Activated CD4-positive, alpha-beta memory T cell treated with anti-CD3 and anti-CD28 coated beads for 36 hours (primary cell): ENCODE data around the gene MPV17L. TPM values are rescaled to one million over a fixed set of nuclear protein-coding genes. Genes with fewer than 3 reads are reported as not detected.
"Not testable (repeated sequence)": the region's sequence is repeated elsewhere in the genome, so short reads cannot be mapped to it uniquely, and the experiment has no call there.

Experiments
- CTCF ChIA-PET: fragments of 350-600 bp; sonication (Branson Sonifier 250); formaldehyde crosslinking; loops from one replicate; lab custom pipeline; 2021; ENCODE audit warnings: antibody characterized with exemption, inconsistent platforms; lab: Charles Lee
- POLR2A ChIA-PET: fragments of 350-600 bp; sonication (Branson Sonifier 250); formaldehyde crosslinking; loops from one replicate; lab custom pipeline; 2021; ENCODE audit warnings: antibody characterized with exemption; lab: Charles Lee
- DNase-seq: peaks from one replicate; pipeline ENCODE4 v3.0.0-alpha.2; 2020
- H3K27ac Mint-ChIP-seq: one replicate; pipeline ENCODE4 v1.8.0; 2021; ENCODE audit warnings: mixed read lengths
- H3K27me3 Mint-ChIP-seq: one replicate; pipeline ENCODE4 v1.8.0; 2021; ENCODE audit warnings: mixed read lengths
- H3K36me3 Mint-ChIP-seq: one replicate; pipeline ENCODE4 v1.8.0; 2021; ENCODE audit warnings: mixed read lengths
- H3K4me1 Mint-ChIP-seq: one replicate; pipeline ENCODE4 v1.8.0; 2021; ENCODE audit warnings: low read depth, mixed read lengths
- H3K4me3 Mint-ChIP-seq: one replicate; pipeline ENCODE4 v1.8.0; 2021; ENCODE audit warnings: mild to moderate bottlenecking, mixed read lengths
- H3K9me3 Mint-ChIP-seq: one replicate; pipeline ENCODE4 v1.8.0; 2021; ENCODE audit warnings: mixed read lengths
- intact Hi-C: fragments of 100-400 bp; cut with micrococcal nuclease; formaldehyde crosslinking; loops from one replicate; pipeline ENCODE4 v1.15.1; 2023
- total RNA-seq, 2 experiments: library from RNA; stranded (reverse); gene quantifications; one replicate each; pipeline ENCODE4 v1.2.3, GENCODE V29; 2021

MPV17L gene
- total RNA-seq, 2 experiments from 2014 or later, result not detected

DNA sequence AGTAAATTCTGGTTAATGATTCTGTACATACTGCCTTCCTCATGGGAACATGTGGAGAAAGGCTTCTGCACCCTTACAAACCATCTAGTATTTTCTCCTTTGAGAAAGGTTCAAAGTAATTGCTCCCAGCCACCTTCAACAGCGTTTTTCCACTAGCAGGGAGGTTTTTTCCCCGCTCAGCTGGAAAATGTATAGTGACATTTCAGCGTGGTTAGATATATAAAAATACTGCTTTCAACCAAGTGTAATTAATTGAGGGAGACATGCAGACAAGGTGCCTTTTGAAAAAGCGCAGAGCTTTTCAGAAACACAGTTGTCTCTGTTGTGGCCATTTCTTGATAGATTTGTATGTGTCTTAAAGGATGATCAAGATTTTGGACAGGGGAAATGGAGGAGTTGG, 44.0 kb downstream of the MPV17L start:
- POLR2A ChIA-PET, result no interaction called here
- Mint-ChIP-seq H3K4me3 (no peak overlapping the region), H3K27ac (no peak overlapping the region)

DNA sequence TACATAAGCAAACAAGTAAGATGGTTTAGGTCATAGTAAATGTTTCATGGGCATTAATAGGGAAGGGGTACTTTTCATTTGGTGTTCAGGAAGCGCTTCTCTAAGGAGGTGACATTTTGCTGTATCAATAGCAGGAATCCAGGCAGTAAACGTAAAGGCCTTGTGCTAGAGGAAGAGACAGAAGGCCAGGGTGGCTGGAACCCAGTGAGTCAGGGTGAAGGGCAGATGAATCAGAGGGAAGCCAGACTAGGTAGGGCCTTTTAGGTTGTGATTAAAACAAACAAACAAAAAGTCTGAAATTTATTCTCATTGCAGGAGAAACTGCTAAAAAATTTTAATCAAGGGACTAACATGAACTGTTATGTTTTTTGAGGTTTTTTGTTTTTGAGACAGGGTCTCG, 45.3 kb downstream of the MPV17L start:
- no peak overlapping the region for H3K27ac Mint-ChIP-seq
- peaks cover 3% of the 10 kb centered on the region for H3K36me3 Mint-ChIP-seq
- ChIA-PET CTCF (no interaction called here), POLR2A (no interaction called here)
- peaks cover 13% of the 10 kb centered on the region for H3K9me3 Mint-ChIP-seq
- H3K27me3 Mint-ChIP-seq, result peaks cover 1% of the 10 kb centered on the region
- H3K4me1 Mint-ChIP-seq, result peaks cover 3% of the 10 kb centered on the region
- no peak overlapping the region for H3K4me3 Mint-ChIP-seq
- intact Hi-C loops, result no loop called here
- no peak for DNase-seq

More for the DNA sequence above, 44.0 kb downstream of the MPV17L start:
- intact Hi-C loops, result loop anchor here (10.0 kb wide), 1 partner anchor 265 kb away; no protein-coding TSS in a partner anchor
- Mint-ChIP-seq H3K4me1 (peaks cover 12% of the 10 kb centered on the region), H3K36me3 (peaks cover 3% of the 10 kb centered on the region), H3K9me3 (peaks cover 3% of the 10 kb centered on the region), H3K27me3 (peaks cover 11% of the 10 kb centered on the region)
- DNase-seq, result no peak
- CTCF ChIA-PET, result no interaction called here

DNA sequence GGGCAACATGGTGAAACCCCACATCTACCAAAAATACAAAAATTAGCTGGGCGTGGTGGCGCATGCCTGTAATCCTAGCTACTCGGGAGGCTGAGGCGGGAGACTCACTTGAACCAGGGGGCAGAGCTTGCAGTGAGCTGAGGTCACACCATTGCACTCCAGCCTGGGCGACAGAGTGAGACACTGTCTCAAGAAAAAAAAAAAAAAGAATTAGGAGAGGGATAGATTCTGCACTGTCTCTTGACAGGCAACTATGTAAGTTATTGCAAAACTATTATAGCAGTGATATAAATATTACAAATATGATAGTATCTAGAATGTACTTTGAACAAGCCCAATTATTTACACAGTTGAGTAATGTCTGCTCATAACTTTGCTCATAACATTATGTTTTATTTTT, 46.6 kb downstream of the MPV17L start:
- peaks cover 13% of the 10 kb centered on the region for H3K9me3 Mint-ChIP-seq

DNA sequence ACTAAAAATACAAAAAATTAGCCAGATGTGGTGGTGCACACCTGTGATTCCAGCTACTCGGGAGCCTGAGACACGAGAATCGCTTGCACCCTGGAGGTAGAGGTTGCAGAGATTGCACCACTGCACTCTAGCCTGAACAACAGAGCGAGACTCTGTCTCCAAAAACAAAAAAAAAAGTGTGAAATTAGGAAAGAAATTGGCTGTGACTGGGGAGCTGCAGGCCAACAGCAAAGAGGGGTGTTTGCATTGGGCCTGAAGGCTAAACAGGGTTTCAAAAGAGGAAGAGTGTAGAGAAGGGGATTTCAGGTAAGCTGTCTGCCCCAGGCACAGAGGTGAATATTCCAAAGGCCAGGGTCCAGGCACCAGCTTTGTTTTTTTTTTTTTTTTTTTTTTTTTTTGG, 48.2 kb downstream of the MPV17L start:
- Mint-ChIP-seq H3K4me1 (peaks cover 2% of the 10 kb centered on the region), H3K27me3 (no peaks in the 10 kb centered on the region), H3K9me3 (peaks cover 13% of the 10 kb centered on the region), H3K36me3 (peaks cover 3% of the 10 kb centered on the region), H3K27ac (no peak overlapping the region), H3K4me3 (no peak overlapping the region)
- DNase-seq, result no peak
- CTCF ChIA-PET, result no interaction called here
- POLR2A ChIA-PET, result interaction anchor here (0.6 to 1.2 kb wide), 3 partner anchors 27 to 116 kb away, joined by 3 to 6 read pairs (median 3); no protein-coding TSS in a partner anchor
- intact Hi-C loops, result no loop called here

More for the DNA sequence above, 46.6 kb downstream of the MPV17L start:
- H3K4me1 Mint-ChIP-seq, CTCF ChIA-PET, H3K4me3 Mint-ChIP-seq, POLR2A ChIA-PET, H3K27ac Mint-ChIP-seq, H3K36me3 Mint-ChIP-seq, H3K27me3 Mint-ChIP-seq, DNase-seq, intact Hi-C loops: not testable (repeated sequence)

DNA sequence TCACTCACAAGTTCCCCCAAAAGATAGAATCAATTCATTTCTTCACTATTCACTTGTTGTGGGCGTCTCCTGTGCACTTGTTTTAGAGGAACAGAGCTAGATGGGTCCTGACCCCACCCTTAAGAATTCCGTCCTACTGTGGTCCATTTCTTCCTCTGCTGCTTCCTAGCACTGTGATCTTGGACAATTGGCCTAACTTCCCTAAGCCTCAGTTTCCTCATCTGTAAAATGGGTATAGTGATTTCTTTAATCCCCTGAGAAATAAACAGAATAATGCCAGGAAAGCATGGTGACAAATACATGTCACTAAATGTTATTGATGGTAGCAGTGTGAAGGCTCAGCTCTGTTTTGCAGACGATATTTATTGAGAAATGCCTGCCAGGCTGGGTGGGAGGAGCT, 48.7 kb downstream of the MPV17L start:
- ChIA-PET CTCF (no interaction called here), POLR2A (interaction anchor here (0.6 to 1.2 kb wide), 2 partner anchors 103 to 115 kb away, joined by 3 to 6 read pairs; no protein-coding TSS in a partner anchor)
- intact Hi-C loops, result no loop called here

DNA sequence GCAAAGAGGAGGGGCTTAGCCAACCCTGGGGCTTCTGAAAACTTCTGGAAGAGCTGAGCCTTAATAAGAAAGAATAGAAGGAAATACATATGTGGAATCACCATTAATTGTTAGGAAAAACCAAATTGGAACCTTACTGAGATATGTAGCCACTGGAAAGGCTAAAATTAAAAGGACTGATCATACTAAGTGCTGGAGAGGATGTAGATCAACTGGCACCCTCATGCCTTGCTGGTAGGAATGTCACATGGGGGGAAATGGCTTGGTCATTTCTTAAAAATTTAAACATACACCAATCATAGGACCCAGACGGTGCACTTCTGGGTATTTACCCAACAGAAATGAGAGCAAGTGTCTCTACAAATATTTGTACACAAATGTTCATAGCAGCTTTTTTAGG, 49.9 kb downstream of the MPV17L start:
- no peak overlapping the region for H3K27ac Mint-ChIP-seq
- no peaks in the 10 kb centered on the region for H3K27me3 Mint-ChIP-seq
- intact Hi-C loops, result no loop called here
- ChIA-PET CTCF (no interaction called here), POLR2A (no interaction called here)
- H3K4me3 Mint-ChIP-seq, result no peak overlapping the region
- no peaks in the 10 kb centered on the region for H3K4me1 Mint-ChIP-seq
- H3K36me3 Mint-ChIP-seq, result peaks cover 3% of the 10 kb centered on the region
- H3K9me3 Mint-ChIP-seq, result peaks cover 13% of the 10 kb centered on the region
- DNase-seq, result no peak

More for the DNA sequence above, 48.7 kb downstream of the MPV17L start:
- no peak for DNase-seq
- no peak overlapping the region for H3K4me3 Mint-ChIP-seq
- H3K36me3 Mint-ChIP-seq, result peaks cover 3% of the 10 kb centered on the region
- H3K27me3 Mint-ChIP-seq, result no peaks in the 10 kb centered on the region
- peaks cover 13% of the 10 kb centered on the region for H3K9me3 Mint-ChIP-seq
- peaks cover 2% of the 10 kb centered on the region for H3K4me1 Mint-ChIP-seq
- no peak overlapping the region for H3K27ac Mint-ChIP-seq

DNA sequence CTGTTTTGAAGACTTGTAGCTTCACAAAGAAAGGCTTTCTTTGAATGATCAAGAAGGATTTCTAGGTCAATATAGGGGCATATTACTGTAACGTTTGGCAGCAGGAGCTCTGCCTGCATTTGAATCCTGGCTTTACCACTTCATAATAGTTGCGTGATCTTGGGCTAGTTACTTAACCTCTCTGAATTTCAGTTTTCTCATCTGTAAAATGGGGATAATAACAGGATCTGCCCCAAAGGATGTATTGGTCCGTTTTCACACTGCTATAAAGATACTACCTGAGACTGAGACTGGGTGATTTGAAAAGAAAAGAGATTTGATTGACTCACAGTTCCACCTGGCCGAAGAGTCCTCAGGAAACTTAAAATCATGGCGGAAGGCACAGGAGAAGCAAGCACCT, 51.3 kb downstream of the MPV17L start:
- Mint-ChIP-seq H3K4me3 (no peak overlapping the region), H3K36me3 (peaks cover 3% of the 10 kb centered on the region), H3K9me3 (peaks cover 13% of the 10 kb centered on the region), H3K27me3 (no peaks in the 10 kb centered on the region), H3K27ac (no peak overlapping the region), H3K4me1 (no peaks in the 10 kb centered on the region)
- no peak for DNase-seq
- intact Hi-C loops, result no loop called here
- ChIA-PET CTCF (no interaction called here), POLR2A (no interaction called here)

DNA sequence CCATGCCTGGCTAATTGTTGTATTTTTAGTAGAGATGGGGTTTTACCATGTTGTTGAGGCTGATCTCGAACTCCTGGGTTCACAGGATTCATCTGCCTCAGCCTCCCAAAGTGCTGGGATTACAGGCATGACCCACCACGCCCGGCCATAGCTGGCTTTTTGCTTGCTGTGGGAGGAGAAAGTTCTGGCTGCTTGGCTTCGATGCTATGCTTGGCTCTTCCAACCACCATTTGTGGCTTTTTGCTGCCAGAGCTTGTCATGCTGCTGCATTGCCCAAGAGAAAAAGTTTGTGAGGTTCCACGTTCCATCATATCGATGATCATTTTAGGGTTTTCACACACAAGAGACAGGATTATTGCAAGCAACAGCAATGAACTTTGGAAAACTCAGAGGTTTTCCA, 55.1 kb downstream of the MPV17L start:
- CTCF ChIA-PET, result no interaction called here
- H3K27ac Mint-ChIP-seq, result no peak overlapping the region
- DNase-seq, result no peak
- intact Hi-C loops, result no loop called here
- peaks cover 2% of the 10 kb centered on the region for H3K9me3 Mint-ChIP-seq
- no peaks in the 10 kb centered on the region for H3K36me3 Mint-ChIP-seq
- POLR2A ChIA-PET, result no interaction called here
- H3K4me1 Mint-ChIP-seq, result no peaks in the 10 kb centered on the region
- H3K4me3 Mint-ChIP-seq, result no peak overlapping the region
- H3K27me3 Mint-ChIP-seq, result no peaks in the 10 kb centered on the region

DNA sequence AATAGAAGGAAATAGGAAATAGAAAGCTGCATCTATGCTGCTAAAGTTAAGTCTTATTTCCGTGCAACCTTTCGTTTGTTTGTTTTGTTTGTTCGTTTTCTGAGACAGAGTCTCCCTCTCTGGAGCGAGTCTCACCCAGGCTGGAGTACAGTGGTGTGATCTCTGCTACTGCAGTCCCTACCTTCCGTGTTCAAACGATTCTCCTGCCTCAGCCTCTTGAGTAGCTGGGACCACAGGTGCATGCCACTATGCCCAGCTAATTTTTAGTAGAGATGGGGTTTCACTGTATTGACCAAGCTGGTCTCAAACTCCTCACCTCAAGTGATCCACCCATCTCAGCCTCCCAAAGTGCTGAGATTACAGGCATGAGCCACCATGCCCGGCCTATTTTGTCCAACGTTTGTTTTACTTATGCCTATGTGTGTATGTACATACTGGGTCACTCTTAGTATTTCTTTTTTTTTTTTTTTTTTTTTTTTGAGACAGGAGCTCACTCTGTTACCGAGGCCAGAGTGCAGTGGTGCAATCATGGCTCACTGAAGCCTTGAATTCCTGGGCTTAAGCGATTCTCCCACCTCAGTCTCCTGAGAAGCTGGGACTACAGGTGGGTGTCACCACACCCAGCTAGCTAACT, 55.7 kb downstream of the MPV17L start:
- intact Hi-C loops, result no loop called here
- no peak for DNase-seq
- Mint-ChIP-seq H3K4me3 (no peak overlapping the region), H3K27me3 (no peaks in the 10 kb centered on the region), H3K27ac (no peak overlapping the region), H3K9me3 (no peaks in the 10 kb centered on the region), H3K36me3 (no peaks in the 10 kb centered on the region), H3K4me1 (no peaks in the 10 kb centered on the region)
- ChIA-PET POLR2A (no interaction called here), CTCF (no interaction called here)

DNA sequence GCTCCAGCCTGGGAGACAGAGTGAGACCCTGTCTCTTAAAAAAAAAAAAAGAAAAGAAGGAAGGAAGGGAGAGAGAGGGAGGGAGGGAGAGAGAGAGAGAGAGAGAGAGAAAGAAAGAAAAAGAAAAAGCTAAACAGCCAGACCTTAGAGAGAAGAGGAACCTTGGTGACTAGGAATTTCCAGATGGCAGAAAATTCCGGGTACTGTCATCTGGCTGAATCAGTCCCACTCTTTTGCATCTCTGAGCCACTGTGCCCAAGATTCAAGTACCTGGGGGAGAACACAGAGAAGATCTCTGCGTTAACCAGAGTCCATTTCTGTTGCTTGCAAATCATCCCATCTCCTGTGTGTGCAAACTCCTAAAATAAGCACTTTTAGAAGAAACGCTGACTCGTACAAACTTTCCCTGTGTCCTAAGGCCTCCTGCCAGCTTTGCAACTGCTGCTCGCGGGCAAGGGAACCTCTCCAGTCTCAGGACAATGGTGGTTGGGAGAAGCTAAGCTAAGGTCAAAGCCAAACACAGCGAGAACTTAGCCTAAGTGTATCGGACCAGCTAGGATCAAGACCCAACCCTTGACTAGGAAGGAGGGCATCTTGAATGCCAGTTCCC, 56.8 kb downstream of the MPV17L start:
- no peaks in the 10 kb centered on the region for H3K27me3 Mint-ChIP-seq
- H3K9me3 Mint-ChIP-seq, result no peaks in the 10 kb centered on the region
- no peak overlapping the region for H3K27ac Mint-ChIP-seq
- no peaks in the 10 kb centered on the region for H3K36me3 Mint-ChIP-seq
- ChIA-PET CTCF (no interaction called here), POLR2A (no interaction called here)
- no peaks in the 10 kb centered on the region for H3K4me1 Mint-ChIP-seq
- no peak for DNase-seq
- intact Hi-C loops, result no loop called here
- H3K4me3 Mint-ChIP-seq, result no peak overlapping the region

DNA sequence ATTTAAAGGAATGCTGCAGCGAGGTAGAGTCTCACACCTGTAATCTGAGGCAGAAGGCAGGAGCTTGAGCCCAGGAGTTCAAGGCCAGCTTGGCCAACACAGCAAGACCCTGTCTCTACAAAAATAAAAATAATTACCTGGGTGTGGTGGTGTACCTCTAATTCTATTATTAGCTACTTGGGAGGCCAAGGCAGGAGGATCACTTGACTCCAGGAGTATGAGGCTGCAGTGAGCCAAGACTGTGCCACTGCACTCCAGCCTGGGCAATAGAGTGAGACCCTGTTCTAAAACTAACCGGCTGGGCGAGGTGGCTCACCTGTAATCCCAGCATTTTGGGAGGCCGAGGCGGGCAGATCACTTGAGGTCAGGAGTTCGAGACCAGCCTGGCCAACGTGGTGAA, 57.7 kb downstream of the MPV17L start:
- H3K27me3 Mint-ChIP-seq, H3K4me3 Mint-ChIP-seq, H3K27ac Mint-ChIP-seq, intact Hi-C loops, H3K9me3 Mint-ChIP-seq, H3K4me1 Mint-ChIP-seq, H3K36me3 Mint-ChIP-seq, POLR2A ChIA-PET, DNase-seq, CTCF ChIA-PET: not testable (repeated sequence)

DNA sequence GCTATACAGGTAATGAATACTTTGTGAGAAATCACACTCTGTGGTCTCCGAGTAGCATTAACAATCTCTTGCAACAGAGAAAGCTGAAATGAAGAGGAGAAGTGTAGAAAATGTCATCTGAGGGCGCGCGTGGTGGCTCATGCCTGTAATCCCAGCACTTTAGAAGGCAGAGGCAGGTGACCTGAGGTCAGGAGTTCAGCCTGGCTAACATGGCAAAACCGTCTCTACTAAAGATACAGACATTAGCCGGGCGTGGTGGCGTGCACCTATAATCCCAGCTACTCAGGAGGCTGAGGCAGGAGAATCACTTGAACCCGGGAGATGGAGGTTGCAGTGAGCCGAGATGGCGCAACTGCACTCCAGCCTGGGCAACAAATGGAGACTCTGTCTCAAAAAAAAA, 59.4 kb downstream of the MPV17L start:
- DNase-seq, POLR2A ChIA-PET, H3K27ac Mint-ChIP-seq, CTCF ChIA-PET, H3K4me3 Mint-ChIP-seq, intact Hi-C loops, H3K4me1 Mint-ChIP-seq, H3K27me3 Mint-ChIP-seq, H3K36me3 Mint-ChIP-seq, H3K9me3 Mint-ChIP-seq: not testable (repeated sequence)

DNA sequence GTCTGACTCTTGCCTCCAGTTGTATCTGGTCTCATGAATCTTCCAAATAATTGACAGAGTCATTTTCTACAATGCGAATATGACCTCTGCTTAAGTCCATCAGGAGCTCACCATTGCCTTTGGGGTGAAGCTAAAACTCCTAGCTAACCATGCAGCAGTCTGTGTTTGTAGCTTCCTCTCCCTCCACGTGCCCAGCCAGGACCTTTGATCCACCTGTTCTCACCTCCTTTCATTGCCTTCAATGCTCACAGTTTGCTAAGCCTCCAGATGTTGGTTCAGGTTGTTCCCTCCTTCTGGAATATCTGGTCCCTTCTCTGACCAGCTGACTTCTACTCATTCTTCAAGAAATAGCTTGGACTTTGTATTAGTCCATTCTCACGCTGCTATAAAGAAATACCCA, 61.8 kb downstream of the MPV17L start:
- ChIA-PET CTCF (interaction anchor here (1.2 kb wide), 1 partner anchor 30 kb away, joined by 3 read pairs; no protein-coding TSS in a partner anchor), POLR2A (no interaction called here)
- Mint-ChIP-seq H3K4me1 (peaks cover under 1% of the 10 kb centered on the region), H3K4me3 (no peak overlapping the region), H3K27ac (no peak overlapping the region), H3K36me3 (no peaks in the 10 kb centered on the region), H3K27me3 (no peaks in the 10 kb centered on the region), H3K9me3 (no peaks in the 10 kb centered on the region)
- intact Hi-C loops, result no loop called here
- no peak for DNase-seq
